Astrocyte (in vitro differentiated cells and primary cell): ENCODE measurements around the gene NTM. TPM values are rescaled to one million over a fixed set of nuclear protein-coding genes. Genes with fewer than 3 reads are reported as not detected.

Experiments used
- DNase-seq: peaks from one replicate; pipeline ENCODE4 v3.0.0-alpha.2; 2010; ENCODE audit warnings: low read depth
- FAIRE-seq: peaks from 2 replicates; lab custom pipeline; 2011; peaks lifted over from hg19 to GRCh38; lab: Jason Lieb, UNC
- H2AFZ ChIP-seq: 2 replicates; pipeline ENCODE4 v1.6.0; 2012; ENCODE audit warnings: low read depth, low read length, inconsistent platforms
- H3K27ac ChIP-seq: 2 replicates; pipeline ENCODE4 v1.5.1; 2011; ENCODE audit warnings: low read depth, low read length, inconsistent platforms
- H3K27me3 ChIP-seq: 2 replicates; pipeline ENCODE4 v1.6.0; 2011; ENCODE audit warnings: low read length, inconsistent platforms; ENCODE audit not compliant: insufficient read depth
- H3K36me3 ChIP-seq: 2 replicates; pipeline ENCODE4 v1.5.1; 2011; ENCODE audit warnings: low read length, inconsistent platforms; ENCODE audit not compliant: insufficient read depth
- H3K4me1 ChIP-seq: 2 replicates; pipeline ENCODE4 v1.5.1; 2011; ENCODE audit warnings: low read length, inconsistent platforms; ENCODE audit not compliant: insufficient read depth
- H3K4me2 ChIP-seq: 2 replicates; pipeline ENCODE4 v1.6.0; 2012; ENCODE audit warnings: low read length, inconsistent platforms
- H3K4me3 ChIP-seq: 2 replicates; pipeline ENCODE4 v1.5.1; 2011; ENCODE audit warnings: low read depth, mild to moderate bottlenecking, low read length, inconsistent platforms; ENCODE audit not compliant: insufficient read depth
- H3K79me2 ChIP-seq: 2 replicates; pipeline ENCODE4 v1.6.0; 2012; ENCODE audit warnings: mild to moderate bottlenecking, low read length, inconsistent platforms; ENCODE audit not compliant: insufficient read depth
- H3K9ac ChIP-seq: 2 replicates; pipeline ENCODE4 v1.6.0; 2012; ENCODE audit warnings: mild to moderate bottlenecking, low read length, inconsistent platforms
- H3K9me3 ChIP-seq: 2 replicates; pipeline ENCODE4 v1.5.1; 2012; ENCODE audit warnings: low read depth, mild to moderate bottlenecking, low read length, inconsistent platforms; ENCODE audit not compliant: insufficient read depth
- H4K20me1 ChIP-seq: 2 replicates; pipeline ENCODE4 v1.6.0; 2012; ENCODE audit warnings: low read length, inconsistent platforms; ENCODE audit not compliant: insufficient read depth
- H3K27ac Mint-ChIP-seq: one replicate; pipeline ENCODE4 v1.8.0; 2021; ENCODE audit warnings: mild to moderate bottlenecking, mixed read lengths; ENCODE audit not compliant: unreplicated experiment
- H3K27me3 Mint-ChIP-seq: one replicate; pipeline ENCODE4 v1.8.0; 2021; ENCODE audit warnings: low read depth, mixed read lengths; ENCODE audit not compliant: unreplicated experiment
- H3K36me3 Mint-ChIP-seq: one replicate; pipeline ENCODE4 v1.8.0; 2021; ENCODE audit warnings: low read depth, mixed read lengths; ENCODE audit not compliant: unreplicated experiment
- H3K4me1 Mint-ChIP-seq: one replicate; pipeline ENCODE4 v1.8.0; 2021; ENCODE audit warnings: low read depth, mixed read lengths; ENCODE audit not compliant: unreplicated experiment
- H3K4me3 Mint-ChIP-seq: one replicate; pipeline ENCODE4 v1.8.0; 2021; ENCODE audit warnings: mild to moderate bottlenecking, moderate library complexity, mixed read lengths; ENCODE audit not compliant: unreplicated experiment
- H3K9me3 Mint-ChIP-seq: one replicate; pipeline ENCODE4 v1.8.0; 2021; ENCODE audit warnings: mild to moderate bottlenecking, mixed read lengths; ENCODE audit not compliant: unreplicated experiment
- CTCF ChIP-seq: IDR thresholded peaks from 2 replicates; pipeline ENCODE4 v1.5.1; 2011; ENCODE audit warnings: low read depth, mild to moderate bottlenecking, inconsistent platforms, low read length, moderate library complexity; ENCODE audit not compliant: insufficient read depth
- EZH2 ChIP-seq: IDR thresholded peaks from 2 replicates; pipeline ENCODE4 v1.6.1; 2012; ENCODE audit warnings: mild to moderate bottlenecking, low read length, inconsistent platforms; ENCODE audit not compliant: insufficient read depth
- total RNA-seq: library from RNA; stranded (reverse); gene quantifications from 2 replicates; pipeline ENCODE4 v1.2.1, GENCODE V29; 2021

The NTM gene
- total RNA-seq, 1 donor from 2014 or later = 98.2 TPM

GRCh38 chr11:131940126-131940525 is 569.7 kb downstream of the NTM start:
- Mint-ChIP-seq H3K4me3 (no peak overlapping the region), H3K27me3 (no peaks in the 10 kb centered on the region), H3K9me3 (no peaks in the 10 kb centered on the region), H3K27ac (no peak overlapping the region), H3K36me3 (peaks cover 4% of the 10 kb centered on the region), H3K4me1 (peaks cover 13% of the 10 kb centered on the region)
- Histone ChIP-seq H3K79me2 (peaks cover 96% of the 10 kb centered on the region), H4K20me1 (peaks cover 73% of the 10 kb centered on the region), H3K4me3 (no peak overlapping the region), H3K4me2 (no peak overlapping the region), H3K4me1 (peaks cover 13% of the 10 kb centered on the region), H3K27ac (no peak overlapping the region), H3K9ac (no peak overlapping the region), H3K27me3 (no peaks in the 10 kb centered on the region), H3K36me3 (no peaks in the 10 kb centered on the region), H3K9me3 (no peaks in the 10 kb centered on the region), H2AFZ (no peak overlapping the region)
- TF ChIP-seq EZH2 = no peak
- FAIRE-seq (no peak), DNase-seq (no peak)

- no peak for TF ChIP-seq EZH2
- TF ChIP-seq CTCF = no peak
- Mint-ChIP-seq H3K4me3 (no peak overlapping the region), H3K27me3 (no peaks in the 10 kb centered on the region), H3K27ac (no peak overlapping the region), H3K4me1 (peaks cover 21% of the 10 kb centered on the region), H3K36me3 (peaks cover 4% of the 10 kb centered on the region), H3K9me3 (no peaks in the 10 kb centered on the region)
- Histone ChIP-seq H3K36me3 (peaks cover 3% of the 10 kb centered on the region), H3K4me3 (no peak overlapping the region), H3K9me3 (no peaks in the 10 kb centered on the region), H2AFZ (no peak overlapping the region), H4K20me1 (peaks cover 68% of the 10 kb centered on the region), H3K9ac (no peak overlapping the region), H3K4me1 (peaks cover 13% of the 10 kb centered on the region), H3K4me2 (no peak overlapping the region), H3K79me2 (peaks cover 88% of the 10 kb centered on the region), H3K27ac (no peak overlapping the region), H3K27me3 (no peaks in the 10 kb centered on the region)
- no peak for FAIRE-seq
- no peak for DNase-seq
These were observed 572.5 kb downstream of the NTM start for GRCh38 chr11:131942878-131943277.

GRCh38 chr11:131943295-131943694 is 572.9 kb downstream of the NTM start:
- H3K4me3 ChIP-seq = no peak overlapping the region
- Mint-ChIP-seq H3K9me3 (no peaks in the 10 kb centered on the region), H3K4me3 (no peak overlapping the region), H3K4me1 (peaks cover 18% of the 10 kb centered on the region), H3K36me3 (peaks cover 1% of the 10 kb centered on the region), H3K27ac (no peak overlapping the region), H3K27me3 (no peaks in the 10 kb centered on the region)
- DNase-seq (no peak), FAIRE-seq (no peak)
- peaks cover 84% of the 10 kb centered on the region for H3K79me2 ChIP-seq
- TF ChIP-seq CTCF = no peak
- TF ChIP-seq EZH2 = no peak
- no peak overlapping the region for H3K9ac ChIP-seq
- no peaks in the 10 kb centered on the region for H3K9me3 ChIP-seq
- H2AFZ ChIP-seq = no peak overlapping the region
- H3K27ac ChIP-seq = no peak overlapping the region
- no peaks in the 10 kb centered on the region for H3K27me3 ChIP-seq
- H3K4me2 ChIP-seq = no peak overlapping the region
- peaks cover 64% of the 10 kb centered on the region for H4K20me1 ChIP-seq
- peaks cover 9% of the 10 kb centered on the region for H3K4me1 ChIP-seq
- H3K36me3 ChIP-seq = peaks cover 3% of the 10 kb centered on the region
